ENCODE data around the gene PPP1R13B.

PPP1R13B gene

GRCh38 chr14:103847451-103848174 is at the start of gene PPP1R13B:
PPP1R13B (minus strand) TSS chr14:103847575; CDS start chr14:103847307, 268 bp downstream.
- peak within 1 kb of the TSS; percentile 75 to 78 for H3K4me3 ChIP-seq (replicated peaks in 1 of 2; ENCODE audit: low read depth in 2 of 2, low read length in 2 of 2)
- TF ChIP-seq CTCF (IDR thresholded peaks at IDR 0.05; ENCODE audit: low read depth, low read length) = no peak
- DNase-seq (ENCODE audit: low read depth in 2 of 2) = peak; percentile 80 to 89

GRCh38 chr14:103896578-103896977 is 49.2 kb upstream of the PPP1R13B start:
- no peak overlapping the region for H3K4me3 ChIP-seq (replicated peaks in 1 of 2; ENCODE audit: low read depth in 2 of 2, low read length in 2 of 2)
- no peak for DNase-seq (ENCODE audit: low read depth in 2 of 2)
- TF ChIP-seq CTCF (IDR thresholded peaks at IDR 0.05; ENCODE audit: low read depth, low read length) = no peak

GRCh38 chr14:103894723-103895059 is 47.3 kb upstream of the PPP1R13B start:
- no peak for DNase-seq (ENCODE audit: low read depth in 2 of 2)
- no peak for TF ChIP-seq CTCF (IDR thresholded peaks at IDR 0.05; ENCODE audit: low read depth, low read length)
- no peak overlapping the region for H3K4me3 ChIP-seq (replicated peaks in 1 of 2; ENCODE audit: low read depth in 2 of 2, low read length in 2 of 2)

GRCh38 chr14:103894034-103894722 is 46.8 kb upstream of the PPP1R13B start:
- no peak for TF ChIP-seq CTCF (IDR thresholded peaks at IDR 0.05; ENCODE audit: low read depth, low read length)
- no peak overlapping the region for H3K4me3 ChIP-seq (replicated peaks in 1 of 2; ENCODE audit: low read depth in 2 of 2, low read length in 2 of 2)
- DNase-seq (ENCODE audit: low read depth in 2 of 2) = no peak

- DNase-seq (ENCODE audit: low read depth in 2 of 2) = no peak
- TF ChIP-seq CTCF (IDR thresholded peaks at IDR 0.05; ENCODE audit: low read depth, low read length) = no peak
These were observed 44.9 kb upstream of the PPP1R13B start for GRCh38 chr14:103892247-103892646.

GRCh38 chr14:103891667-103892215 is 44.4 kb upstream of the PPP1R13B start:
- DNase-seq (ENCODE audit: low read depth in 2 of 2) = no peak
- no peak overlapping the region for H3K4me3 ChIP-seq (replicated peaks in 1 of 2; ENCODE audit: low read depth in 2 of 2, low read length in 2 of 2)
- no peak for TF ChIP-seq CTCF (IDR thresholded peaks at IDR 0.05; ENCODE audit: low read depth, low read length)

More at GRCh38 chr14:103892247-103892646, 44.9 kb upstream of the PPP1R13B start:
- H3K4me3 ChIP-seq (replicated peaks in 1 of 2; ENCODE audit: low read depth in 2 of 2, low read length in 2 of 2) = no peak overlapping the region
